Keratinocyte (primary cell): ENCODE measurements around the gene FRMD4B. TPM values are rescaled to one million over a fixed set of nuclear protein-coding genes. Genes with fewer than 3 reads are reported as not detected.
A peak's percentile ranks its signal among the peaks of the same experiment; 100 is the strongest.

Experiments used
- DNase-seq: peaks from one replicate; pipeline ENCODE4 v3.0.0-alpha.2; 2011; ENCODE audit warnings: low read depth, missing footprints, low spot score
- FAIRE-seq: peaks from 2 replicates; lab custom pipeline; 2011; peaks lifted over from hg19 to GRCh38; lab: Jason Lieb, UNC
- H2AFZ ChIP-seq: 2 replicates; pipeline ENCODE4 v1.6.0; 2012; ENCODE audit warnings: low read length, control low read depth, inconsistent platforms; ENCODE audit not compliant: control insufficient read depth
- H3K27ac ChIP-seq: 2 replicates; pipeline ENCODE4 v1.5.1; 2011; ENCODE audit warnings: low read length; ENCODE audit not compliant: control insufficient read depth, insufficient read depth
- H3K27me3 ChIP-seq: 3 replicates; pipeline ENCODE4 v1.6.0; 2011; ENCODE audit warnings: low read length; ENCODE audit not compliant: control insufficient read depth, insufficient read depth; ENCODE audit errors: extremely low read depth
- H3K36me3 ChIP-seq, 2 experiments: 2 replicates in 1 of 2; 3 replicates in 1 of 2; pipeline ENCODE4 v1.5.1; 2011; ENCODE audit warnings: low read length in 2 of 2, mild to moderate bottlenecking in 1 of 2; ENCODE audit not compliant: control insufficient read depth in 2 of 2, insufficient read depth in 2 of 2; ENCODE audit errors: extremely low read depth in 1 of 2
- H3K4me1 ChIP-seq: 3 replicates; pipeline ENCODE4 v1.5.1; 2011; ENCODE audit warnings: low read length; ENCODE audit not compliant: control insufficient read depth, insufficient read depth; ENCODE audit errors: extremely low read depth
- H3K4me2 ChIP-seq: 3 replicates; pipeline ENCODE4 v1.6.0; 2011; ENCODE audit warnings: low read depth, low read length; ENCODE audit not compliant: control insufficient read depth, insufficient read depth; ENCODE audit errors: extremely low read depth
- H3K4me3 ChIP-seq, 3 experiments: fragments of 200-600 bp in 1 of 3; sonication (generic) in 1 of 3; 2 replicates in 2 of 3; 3 replicates in 1 of 3; pipeline ENCODE4 v1.5.1; 2011 to 2016; ENCODE audit warnings: low read length in 3 of 3, mild to moderate bottlenecking in 3 of 3, control low read depth in 2 of 3, inconsistent platforms in 1 of 3, low read depth in 1 of 3, mixed read lengths in 1 of 3, mixed run types in 1 of 3, moderate library complexity in 1 of 3; ENCODE audit not compliant: control insufficient read depth in 2 of 3, insufficient read depth in 2 of 3; ENCODE audit errors: extremely low read depth in 1 of 3
- H3K79me2 ChIP-seq: 2 replicates; pipeline ENCODE4 v1.6.0; 2012; ENCODE audit warnings: low read length; ENCODE audit not compliant: control insufficient read depth, insufficient read depth
- H3K9ac ChIP-seq: 3 replicates; pipeline ENCODE4 v1.6.0; 2011; ENCODE audit warnings: low read length; ENCODE audit not compliant: control insufficient read depth, insufficient read depth; ENCODE audit errors: extremely low read depth
- H3K9me1 ChIP-seq: 3 replicates; pipeline ENCODE4 v1.6.0; 2011; ENCODE audit warnings: low read length; ENCODE audit not compliant: control insufficient read depth, insufficient read depth; ENCODE audit errors: extremely low read depth
- H3K9me3 ChIP-seq: 2 replicates; pipeline ENCODE4 v1.5.1; 2012; ENCODE audit warnings: low read depth, low read length; ENCODE audit not compliant: control insufficient read depth
- H4K20me1 ChIP-seq: 3 replicates; pipeline ENCODE4 v1.6.0; 2011; ENCODE audit warnings: low read length; ENCODE audit not compliant: control insufficient read depth, insufficient read depth; ENCODE audit errors: extremely low read depth
- EZH2 ChIP-seq: IDR thresholded peaks from one replicate; pipeline ENCODE4 v1.6.1; 2012; ENCODE audit warnings: inconsistent platforms, mild to moderate bottlenecking, low read length, moderate library complexity
- dilution Hi-C: fragments of 300-500 bp; cut with MboI; formaldehyde crosslinking; loops from one replicate; pipeline ENCODE4 v1.7.0; 2020; ENCODE audit warnings: low sequenced_read_pairs; ENCODE audit not compliant: extremely low pct_ligation_motif_present
- polyA plus RNA-seq, 5 experiments: library from polyadenylated mRNA; depleted of rRNA in 3 of 5; stranded (reverse) in 3 of 5; stranded (forward) in 1 of 5; unstranded in 1 of 5; fragments of >200 nt; gene quantifications; 1 replicate in 1 of 5; 2 replicates in 3 of 5; 3 replicates in 1 of 5; pipeline versions ENCODE4 v1.2.1 to v1.2.3, GENCODE V29; 2011 to 2012; ENCODE audit warnings: missing spikeins in 2 of 5, low read depth in 1 of 5, low replicate concordance in 1 of 5
- TF ChIP-seq, protein P1 (sequence below), 3 experiments: IDR thresholded peaks in 1 of 3; conservative IDR thresholded peaks in 1 of 3; optimal IDR thresholded peaks in 1 of 3; 2 replicates in 2 of 3; 3 replicates in 1 of 3; pipeline versions ENCODE3 to v1.5.1; 2011; ENCODE audit warnings: low read length in 3 of 3, mild to moderate bottlenecking in 3 of 3, moderate library complexity in 2 of 3, control low read depth in 1 of 3, inconsistent platforms in 1 of 3; ENCODE audit not compliant: insufficient read depth in 2 of 3; ENCODE audit errors: extremely low read depth in 1 of 3

The FRMD4B gene
- polyA plus RNA-seq, 1 donor (not counting 4 experiments of a cell fraction or from before 2014, with no cell fraction given), result 48.3 TPM

DNA sequence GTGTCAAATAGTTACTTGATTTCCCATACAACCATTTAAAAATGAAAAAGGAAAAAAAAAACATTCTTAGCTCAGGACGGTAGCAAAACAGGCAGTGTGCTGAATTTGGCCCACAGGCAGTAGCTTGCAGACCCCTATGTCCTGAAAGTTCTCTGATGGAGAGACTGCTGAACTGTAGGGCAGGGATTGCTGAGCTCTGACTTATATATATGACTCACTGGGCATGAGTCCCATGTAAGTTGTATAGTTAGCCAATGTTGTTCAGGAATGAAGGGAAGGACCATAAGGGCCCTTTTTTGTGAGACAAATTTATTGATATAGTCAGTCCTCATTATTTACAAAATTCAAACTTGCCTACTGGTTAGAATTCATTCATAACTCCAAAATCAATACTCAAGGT, 36.9 kb upstream of the FRMD4B start:
- Histone ChIP-seq H3K9me3 (no peaks in the 10 kb centered on the region), H3K9me1 (no peaks in the 10 kb centered on the region), H3K4me3 (no peak overlapping the region), H3K36me3 (peaks cover 0 to 5% of the 10 kb centered on the region in 2 experiments), H4K20me1 (no peaks in the 10 kb centered on the region), H3K79me2 (peaks cover 42% of the 10 kb centered on the region), H3K4me1 (peaks cover 23% of the 10 kb centered on the region), H2AFZ (no peak overlapping the region), H3K27ac (no peak overlapping the region), H3K27me3 (no peaks in the 10 kb centered on the region), H3K4me2 (no peak overlapping the region), H3K9ac (no peak overlapping the region)
- FAIRE-seq, result peak; percentile 52
- dilution Hi-C loops, result no loop called here
- DNase-seq, result no peak
- TF ChIP-seq EZH2, result no peak
- TF ChIP-seq, protein P1, sequence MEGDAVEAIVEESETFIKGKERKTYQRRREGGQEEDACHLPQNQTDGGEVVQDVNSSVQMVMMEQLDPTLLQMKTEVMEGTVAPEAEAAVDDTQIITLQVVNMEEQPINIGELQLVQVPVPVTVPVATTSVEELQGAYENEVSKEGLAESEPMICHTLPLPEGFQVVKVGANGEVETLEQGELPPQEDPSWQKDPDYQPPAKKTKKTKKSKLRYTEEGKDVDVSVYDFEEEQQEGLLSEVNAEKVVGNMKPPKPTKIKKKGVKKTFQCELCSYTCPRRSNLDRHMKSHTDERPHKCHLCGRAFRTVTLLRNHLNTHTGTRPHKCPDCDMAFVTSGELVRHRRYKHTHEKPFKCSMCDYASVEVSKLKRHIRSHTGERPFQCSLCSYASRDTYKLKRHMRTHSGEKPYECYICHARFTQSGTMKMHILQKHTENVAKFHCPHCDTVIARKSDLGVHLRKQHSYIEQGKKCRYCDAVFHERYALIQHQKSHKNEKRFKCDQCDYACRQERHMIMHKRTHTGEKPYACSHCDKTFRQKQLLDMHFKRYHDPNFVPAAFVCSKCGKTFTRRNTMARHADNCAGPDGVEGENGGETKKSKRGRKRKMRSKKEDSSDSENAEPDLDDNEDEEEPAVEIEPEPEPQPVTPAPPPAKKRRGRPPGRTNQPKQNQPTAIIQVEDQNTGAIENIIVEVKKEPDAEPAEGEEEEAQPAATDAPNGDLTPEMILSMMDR (optimal IDR thresholded peaks at IDR 0.05 in 1 of 3, IDR thresholded peaks at IDR 0.05 in 1 of 3, conservative IDR thresholded peaks at IDR 0.05 in 1 of 3; ENCODE audit: extremely low read depth in 1 of 3, insufficient read depth in 2 of 3, low read length in 3 of 3), result no peak

DNA sequence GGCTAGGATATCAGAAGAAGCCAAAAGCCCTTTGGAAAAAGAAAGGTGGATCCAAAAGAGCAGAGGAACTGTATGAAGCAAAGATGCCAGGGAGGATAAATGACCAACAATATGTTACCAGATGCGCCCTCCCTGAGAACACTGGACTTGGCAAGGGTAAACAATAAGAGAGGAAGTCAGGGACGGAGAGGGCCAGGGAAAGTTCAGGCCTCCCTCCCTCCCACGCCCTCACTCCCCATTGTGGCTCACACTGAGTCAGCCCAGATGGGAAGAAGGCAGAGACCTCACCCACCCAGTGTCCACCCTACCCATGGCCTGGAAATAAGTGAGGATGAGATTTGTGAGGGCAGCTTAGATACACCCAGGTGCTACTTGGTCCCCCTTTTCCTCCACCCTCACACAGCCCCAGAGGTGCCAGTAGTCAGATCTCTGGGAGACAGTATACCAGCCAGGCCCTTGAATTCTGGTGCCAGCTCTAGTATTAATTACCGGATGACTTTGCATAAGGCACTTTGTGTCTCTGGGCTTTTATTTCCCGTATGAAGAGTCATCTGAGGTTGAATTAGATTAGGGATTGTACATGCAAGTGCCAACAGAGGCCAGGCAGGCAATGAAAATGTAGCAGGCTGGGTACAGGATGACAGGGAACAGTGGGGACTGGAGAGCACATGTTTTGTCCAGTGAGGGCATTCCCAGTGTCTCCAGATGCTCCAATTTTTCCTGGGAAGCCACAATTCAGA, 35.1 kb upstream of the FRMD4B start:
- dilution Hi-C loops, result no loop called here
- FAIRE-seq (no peak), DNase-seq (no peak)
- no peaks in the 10 kb centered on the region for H3K9me1 ChIP-seq
- peak overlapping the region; percentile 17 for H3K27ac ChIP-seq
- H3K79me2 ChIP-seq, result peaks cover 42% of the 10 kb centered on the region
- H3K27me3 ChIP-seq, result no peaks in the 10 kb centered on the region
- no peak overlapping the region for H2AFZ ChIP-seq
- H4K20me1 ChIP-seq, result no peaks in the 10 kb centered on the region
- H3K4me3 ChIP-seq, result no peak overlapping the region
- peaks cover 0 to 5% of the 10 kb centered on the region in 2 experiments for H3K36me3 ChIP-seq
- H3K9ac ChIP-seq, result no peak overlapping the region
- TF ChIP-seq, protein P1 (optimal IDR thresholded peaks at IDR 0.05 in 1 of 3, IDR thresholded peaks at IDR 0.05 in 1 of 3, conservative IDR thresholded peaks at IDR 0.05 in 1 of 3; ENCODE audit: extremely low read depth in 1 of 3, insufficient read depth in 2 of 3, low read length in 3 of 3), result no peak
- no peak for TF ChIP-seq EZH2
- peaks cover 23% of the 10 kb centered on the region for H3K4me1 ChIP-seq
- no peaks in the 10 kb centered on the region for H3K9me3 ChIP-seq
- no peak overlapping the region for H3K4me2 ChIP-seq
